ENCODE results near the gene HP.

The HP gene

DNA sequence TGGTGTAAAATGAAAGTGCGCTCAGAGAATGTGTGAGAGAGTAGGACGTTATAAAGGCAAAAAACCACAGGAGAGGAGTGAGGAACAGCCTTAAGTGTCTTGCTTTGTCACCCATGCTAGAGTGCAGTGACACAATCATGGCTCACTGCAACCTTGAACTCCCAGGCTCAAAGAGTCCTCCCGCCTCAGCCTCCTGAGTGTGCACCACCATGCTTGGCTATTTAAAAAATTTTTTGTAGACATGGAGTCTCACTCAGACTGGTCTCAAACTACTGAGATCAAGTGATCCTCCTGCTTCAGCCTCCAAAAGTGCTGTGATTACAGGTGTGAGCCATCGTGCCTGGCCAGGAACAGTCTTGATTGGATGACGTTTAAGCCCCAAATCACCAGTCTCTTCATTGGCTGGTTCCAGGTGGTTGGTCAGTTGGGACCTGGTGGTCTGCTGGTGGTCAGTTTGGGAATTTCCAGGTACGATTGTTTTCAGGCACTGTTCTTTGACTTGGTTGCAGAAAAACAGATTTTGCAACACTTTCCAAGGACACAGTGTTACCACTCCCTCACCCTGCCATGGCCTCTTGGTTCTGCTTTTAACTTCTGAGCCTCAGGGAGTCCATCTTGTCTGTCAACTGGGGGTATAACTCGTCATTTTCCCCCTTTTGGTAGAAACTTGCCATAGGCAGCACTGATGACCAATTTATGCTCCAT is 24.6 kb upstream of the HP start:
- H3K27me3 ChIP-seq, result no peaks in the 10 kb centered on the region
- DNase-seq, result no peak
- H3K9me3 ChIP-seq, result no peaks in the 10 kb centered on the region
- no peaks in the 10 kb centered on the region for H3K4me1 ChIP-seq
- peaks cover 15 to 42% (median 26%) of the 10 kb centered on the region in 3 donors for H3K36me3 ChIP-seq
- intact Hi-C loops (cut with DNase I; ENCODE audit: low total_unique reads), result no loop called here
- TF ChIP-seq, protein P1, sequence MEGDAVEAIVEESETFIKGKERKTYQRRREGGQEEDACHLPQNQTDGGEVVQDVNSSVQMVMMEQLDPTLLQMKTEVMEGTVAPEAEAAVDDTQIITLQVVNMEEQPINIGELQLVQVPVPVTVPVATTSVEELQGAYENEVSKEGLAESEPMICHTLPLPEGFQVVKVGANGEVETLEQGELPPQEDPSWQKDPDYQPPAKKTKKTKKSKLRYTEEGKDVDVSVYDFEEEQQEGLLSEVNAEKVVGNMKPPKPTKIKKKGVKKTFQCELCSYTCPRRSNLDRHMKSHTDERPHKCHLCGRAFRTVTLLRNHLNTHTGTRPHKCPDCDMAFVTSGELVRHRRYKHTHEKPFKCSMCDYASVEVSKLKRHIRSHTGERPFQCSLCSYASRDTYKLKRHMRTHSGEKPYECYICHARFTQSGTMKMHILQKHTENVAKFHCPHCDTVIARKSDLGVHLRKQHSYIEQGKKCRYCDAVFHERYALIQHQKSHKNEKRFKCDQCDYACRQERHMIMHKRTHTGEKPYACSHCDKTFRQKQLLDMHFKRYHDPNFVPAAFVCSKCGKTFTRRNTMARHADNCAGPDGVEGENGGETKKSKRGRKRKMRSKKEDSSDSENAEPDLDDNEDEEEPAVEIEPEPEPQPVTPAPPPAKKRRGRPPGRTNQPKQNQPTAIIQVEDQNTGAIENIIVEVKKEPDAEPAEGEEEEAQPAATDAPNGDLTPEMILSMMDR (IDR thresholded peaks at IDR 0.05), result no peak
- no peak overlapping the region for H3K27ac ChIP-seq
- no peak overlapping the region for H3K4me3 ChIP-seq

DNA sequence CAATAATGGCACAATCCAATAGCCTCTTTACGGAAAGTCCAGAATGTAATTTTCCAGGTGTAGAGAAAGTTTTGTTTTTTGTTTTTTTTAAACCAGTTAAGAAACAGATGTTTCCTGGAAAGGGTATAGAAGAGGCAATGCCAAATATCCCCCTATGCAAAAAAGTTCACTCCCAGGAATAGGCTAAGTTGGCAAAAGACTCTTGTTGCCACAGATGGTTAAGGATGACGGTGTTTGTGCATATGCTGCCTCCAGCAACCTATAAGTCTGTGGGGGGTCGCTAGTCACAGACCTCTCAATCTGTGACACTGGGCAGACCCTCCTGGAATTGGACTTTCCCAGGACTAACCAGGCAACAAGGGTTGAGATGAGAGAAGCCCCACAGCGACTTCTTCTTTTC is 20.9 kb upstream of the HP start:
- H3K4me1 ChIP-seq, result no peaks in the 10 kb centered on the region
- TF ChIP-seq, protein P1 (IDR thresholded peaks at IDR 0.05), result no peak
- intact Hi-C loops (cut with DNase I; ENCODE audit: low total_unique reads), result no loop called here
- H3K27me3 ChIP-seq, result no peaks in the 10 kb centered on the region
- DNase-seq, result no peak
- no peak overlapping the region for H3K27ac ChIP-seq
- H3K9me3 ChIP-seq, result no peaks in the 10 kb centered on the region
- H3K4me3 ChIP-seq, result no peak overlapping the region
- H3K36me3 ChIP-seq, result peaks cover 5 to 18% (median 7%) of the 10 kb centered on the region in 3 donors

DNA sequence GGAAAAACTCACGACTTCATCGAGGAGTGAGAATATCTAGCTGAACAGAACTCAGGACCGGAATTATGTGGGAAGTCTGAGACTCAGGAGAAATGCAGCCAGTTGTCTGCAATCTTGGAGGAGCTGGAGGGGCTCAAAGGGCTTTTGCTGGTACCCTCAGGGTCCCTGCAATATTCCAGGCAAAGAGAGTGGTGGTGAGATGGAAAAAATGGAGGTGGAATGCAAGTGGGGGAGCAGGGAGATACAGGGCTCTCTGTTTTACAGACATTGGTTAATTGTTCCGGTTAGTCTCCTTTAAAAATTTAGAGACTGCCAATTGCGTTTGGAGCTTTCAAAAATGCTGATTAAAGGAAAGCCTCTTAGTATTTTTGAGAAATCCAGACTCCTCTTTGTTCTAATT is 18.2 kb upstream of the HP start:
- Histone ChIP-seq H3K36me3 (peaks cover 5 to 16% (median 5%) of the 10 kb centered on the region in 3 donors), H3K27me3 (no peaks in the 10 kb centered on the region), H3K4me3 (no peak overlapping the region), H3K9me3 (no peaks in the 10 kb centered on the region), H3K27ac (no peak overlapping the region), H3K4me1 (no peaks in the 10 kb centered on the region)
- intact Hi-C loops (cut with DNase I; ENCODE audit: low total_unique reads), result no loop called here
- DNase-seq, result no peak
- TF ChIP-seq, protein P1 (IDR thresholded peaks at IDR 0.05), result no peak

DNA sequence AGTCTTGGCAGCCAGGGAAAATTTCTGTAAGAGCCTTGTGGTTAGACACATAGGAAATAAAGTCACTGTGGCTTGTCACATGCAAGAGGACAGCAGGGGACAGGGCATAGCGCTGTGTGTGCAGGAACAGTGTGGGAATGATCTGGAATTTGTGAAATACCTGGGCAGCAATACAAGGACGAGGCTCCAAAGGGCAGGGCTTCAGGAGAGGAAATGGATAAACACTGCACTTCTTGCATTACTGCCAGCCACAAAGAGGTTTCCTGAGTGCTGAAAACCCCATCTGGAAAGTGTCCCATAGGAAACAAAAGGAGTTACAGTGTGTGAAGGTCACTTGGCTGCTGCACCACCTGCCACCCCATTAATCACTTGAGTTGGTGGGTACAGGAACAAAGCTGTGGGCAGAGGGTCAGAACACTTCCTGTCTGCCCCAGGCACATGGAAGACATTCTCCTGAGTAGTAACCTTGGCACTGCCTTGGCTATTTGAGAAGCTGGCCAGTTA is 12.1 kb upstream of the HP start:
- intact Hi-C loops (cut with DNase I; ENCODE audit: low total_unique reads), result no loop called here
- TF ChIP-seq, protein P1 (IDR thresholded peaks at IDR 0.05), result no peak
- Histone ChIP-seq H3K36me3 (peaks cover 14 to 28% (median 16%) of the 10 kb centered on the region in 3 donors), H3K9me3 (no peaks in the 10 kb centered on the region), H3K4me1 (no peaks in the 10 kb centered on the region), H3K27ac (no peak overlapping the region), H3K4me3 (no peak overlapping the region), H3K27me3 (no peaks in the 10 kb centered on the region)
- DNase-seq, result no peak

DNA sequence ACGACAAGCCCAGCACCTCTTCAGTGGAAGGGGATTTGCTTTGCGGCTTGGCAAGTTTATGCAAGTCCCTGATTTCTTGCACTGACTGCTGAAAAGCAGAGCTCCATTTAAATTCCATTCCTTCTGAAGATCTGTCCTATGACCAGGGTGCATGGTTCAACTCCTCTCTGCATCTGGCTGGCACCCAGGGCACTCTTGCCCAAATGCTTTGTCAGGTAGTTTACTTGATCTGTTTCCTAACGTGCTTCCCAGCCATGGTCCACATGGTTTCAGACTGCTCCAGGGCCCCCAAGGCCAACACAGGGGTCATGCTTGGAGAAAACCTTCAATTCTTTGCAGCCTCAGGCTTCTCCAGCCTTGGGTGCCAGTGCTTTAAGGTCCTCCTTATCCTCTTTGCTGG is 11.2 kb upstream of the HP start:
- TF ChIP-seq, protein P1 (IDR thresholded peaks at IDR 0.05), result no peak
- Histone ChIP-seq H3K27ac (no peak overlapping the region), H3K4me3 (no peak overlapping the region), H3K4me1 (no peaks in the 10 kb centered on the region), H3K27me3 (no peaks in the 10 kb centered on the region), H3K36me3 (peaks cover 13 to 28% (median 14%) of the 10 kb centered on the region in 3 donors), H3K9me3 (no peaks in the 10 kb centered on the region)
- intact Hi-C loops (cut with DNase I; ENCODE audit: low total_unique reads), result no loop called here
- no peak for DNase-seq
